Posterior vena cava (tissue), 2 donors: ENCODE measurements around the gene RPS19BP1. TPM values are rescaled to one million over a fixed set of nuclear protein-coding genes. Genes with fewer than 3 reads are reported as not detected.

Experiments
- DNase-seq: peaks from one replicate; pipeline ENCODE4 v3.0.0-alpha.2; 2020; ENCODE audit warnings: low spot score
- intact Hi-C, 2 donors: fragments of 100-400 bp; cut with DNase I; formaldehyde crosslinking; loops; one replicate each; pipeline versions ENCODE4 v1.14.1 to v1.14.2; 2022 to 2023
- total RNA-seq, 2 donors: library from RNA; stranded (reverse); fragmentation: NEBNext Ultra II Directional; extraction: Animal tissue kit (Norgen Biotek cat#: 25700); gene quantifications; one replicate each; pipeline ENCODE4 v1.2.1, GENCODE V29; 2021
- donor health status: DM: yes; HTN: yes; CAD: no.
- donor health status: DM: yes; HTN: yes; CAD: no.

The RPS19BP1 gene
- total RNA-seq, 2 donors from 2014 or later: 49.9 to 54.4 TPM

DNA sequence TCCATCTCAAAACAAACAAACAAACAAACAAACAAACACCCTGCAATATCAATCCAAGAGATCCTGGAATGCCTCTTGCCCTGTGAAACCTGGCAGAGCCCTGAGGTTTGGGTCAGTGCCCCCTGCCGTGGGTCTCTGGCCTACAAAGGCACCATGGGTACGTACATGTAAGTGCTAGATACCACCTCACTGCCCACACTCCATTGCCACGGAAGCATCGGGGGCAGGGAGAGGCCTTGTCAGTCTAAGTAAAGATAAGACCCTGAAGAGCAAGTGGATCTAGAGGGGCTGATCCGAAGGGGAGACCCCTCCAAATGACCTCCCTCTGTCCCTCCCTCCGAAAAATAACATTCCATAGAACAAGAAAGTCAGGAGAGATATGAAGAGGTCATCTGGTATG lies 32.4 kb downstream of the RPS19BP1 start:
- intact Hi-C loops: no loop called here
- no peak for DNase-seq

DNA sequence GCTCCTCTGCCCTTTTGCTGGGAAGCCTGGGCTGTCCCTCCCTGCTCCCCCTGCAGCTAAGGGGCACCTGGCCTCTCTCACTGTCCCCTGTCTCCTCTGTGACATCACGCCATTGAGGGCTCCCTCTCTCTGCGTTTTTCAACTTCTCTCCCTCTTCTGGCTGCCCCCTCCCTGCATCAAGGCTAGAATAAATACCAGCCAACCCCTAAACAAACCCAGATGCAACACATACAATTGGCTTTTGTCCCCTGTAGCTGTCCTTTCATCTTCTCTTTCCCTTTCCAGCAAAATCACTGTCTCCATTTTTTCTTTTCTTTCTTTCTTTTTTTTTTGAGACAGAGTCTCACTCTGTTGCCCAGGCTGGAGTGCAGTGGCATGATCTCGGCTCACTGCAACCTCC lies 33.7 kb downstream of the RPS19BP1 start:
- no peak for DNase-seq
- intact Hi-C loops: no loop called here

DNA sequence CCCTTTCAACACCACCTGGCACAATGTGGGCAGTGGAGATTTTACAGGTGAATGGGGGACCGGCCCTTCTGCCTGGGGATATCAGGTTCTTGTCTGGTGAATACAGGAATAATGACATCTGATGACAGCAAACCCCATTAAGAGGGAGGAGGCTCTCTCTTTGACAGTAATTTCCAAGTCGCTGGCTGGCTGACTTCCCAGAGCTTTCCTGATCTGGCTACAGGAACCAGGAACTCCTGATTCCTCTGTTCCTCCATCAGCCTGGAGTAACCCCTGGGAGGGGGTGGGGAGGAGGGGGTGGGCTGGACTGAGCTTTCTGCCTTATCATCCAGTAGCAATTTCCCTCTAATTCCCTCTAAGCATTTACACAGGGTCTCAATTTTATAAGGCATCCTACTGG lies 34.2 kb downstream of the RPS19BP1 start:
- intact Hi-C loops: no loop called here
- DNase-seq: no peak

DNA sequence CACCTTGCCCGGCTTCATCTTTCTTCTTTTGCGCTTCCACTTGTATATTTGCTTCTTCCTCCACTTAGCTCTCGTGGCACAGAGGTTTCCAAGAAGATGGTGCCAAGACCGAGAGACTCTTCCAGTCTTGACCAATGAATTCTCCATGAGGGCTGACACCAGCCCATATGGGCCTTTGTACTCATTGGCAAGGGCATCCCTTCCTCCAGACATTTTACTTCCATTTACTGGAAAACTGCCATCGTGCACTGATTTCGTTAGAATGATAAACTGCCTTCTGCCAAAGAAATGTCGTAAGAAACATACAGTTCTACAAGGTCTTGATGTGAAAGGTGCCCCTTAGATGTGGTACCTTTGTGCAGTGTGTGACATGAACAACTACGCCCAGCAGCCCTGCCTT lies 35.1 kb downstream of the RPS19BP1 start:
- intact Hi-C loops: no loop called here
- no peak for DNase-seq

DNA sequence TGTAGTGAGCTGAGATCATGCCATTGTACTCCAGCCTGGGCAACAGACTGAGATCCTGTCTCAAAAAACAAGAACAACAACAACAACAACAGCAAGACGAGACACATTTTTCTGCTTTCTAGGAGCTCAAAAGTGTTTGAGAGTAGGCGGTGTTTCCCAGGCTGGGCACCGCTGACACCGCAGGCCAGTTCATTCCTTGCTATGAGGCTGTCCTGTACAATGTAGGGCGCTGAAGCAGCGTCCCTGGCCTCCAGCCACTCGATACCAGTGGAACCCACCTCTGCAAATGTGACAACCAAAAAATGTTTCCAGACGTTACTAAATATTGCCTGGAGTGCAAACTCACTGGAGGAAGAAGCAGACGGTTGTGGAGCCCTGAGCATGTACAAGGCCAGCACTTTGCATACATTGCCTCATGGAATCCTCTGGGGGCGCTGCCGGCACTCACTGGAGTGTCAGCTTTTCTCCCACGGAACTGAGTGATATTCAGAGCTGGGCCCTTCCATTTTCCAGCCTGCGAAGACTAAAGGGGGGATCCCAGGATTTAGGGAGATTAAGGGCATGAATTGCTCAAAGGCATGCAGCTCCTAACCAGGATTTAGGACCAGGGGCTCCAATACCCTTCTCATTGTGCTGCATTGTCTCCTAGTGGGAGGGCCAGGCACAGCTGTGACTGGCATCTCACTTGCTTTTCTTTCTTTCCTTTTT lies 36.3 kb downstream of the RPS19BP1 start:
- peak; percentile 91 for DNase-seq
- intact Hi-C loops: no loop called here

DNA sequence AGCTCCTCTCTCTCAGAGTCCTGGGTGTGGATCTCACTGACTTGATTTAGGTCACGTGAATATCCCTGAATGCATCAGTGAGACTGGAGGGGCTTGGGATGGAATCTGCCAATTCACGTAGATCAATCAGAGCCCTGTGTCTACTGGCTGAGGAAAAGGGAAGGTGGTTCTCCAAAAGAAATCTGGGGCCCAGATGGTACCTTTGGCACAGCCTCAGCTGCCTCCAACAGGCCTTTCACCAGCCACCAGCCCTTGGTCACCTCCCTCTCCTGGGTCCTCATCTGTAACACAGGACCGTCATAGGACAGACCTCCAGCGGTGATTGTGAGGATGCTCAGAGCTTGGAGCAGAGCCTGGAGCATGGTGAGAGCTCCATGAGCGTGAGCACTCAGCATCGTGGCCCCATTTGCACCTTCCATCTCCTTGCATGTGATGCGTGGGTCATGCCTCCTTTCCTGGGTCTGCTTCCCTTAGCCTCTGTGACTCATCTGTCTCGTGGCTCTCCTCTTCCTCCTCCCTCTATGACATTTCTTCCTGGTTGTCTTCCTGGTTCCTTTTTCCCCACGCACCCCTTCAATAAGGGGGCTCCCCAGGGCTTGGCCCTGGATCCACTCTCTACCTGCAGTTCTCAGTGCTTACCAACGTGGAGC lies 38.0 kb downstream of the RPS19BP1 start:
- DNase-seq: no peak
- intact Hi-C loops: loop anchor here in 1 of 2 donors (5.0 kb wide), 1 partner anchor 38 kb away; the partner anchor contains the start of gene RPS19BP1

DNA sequence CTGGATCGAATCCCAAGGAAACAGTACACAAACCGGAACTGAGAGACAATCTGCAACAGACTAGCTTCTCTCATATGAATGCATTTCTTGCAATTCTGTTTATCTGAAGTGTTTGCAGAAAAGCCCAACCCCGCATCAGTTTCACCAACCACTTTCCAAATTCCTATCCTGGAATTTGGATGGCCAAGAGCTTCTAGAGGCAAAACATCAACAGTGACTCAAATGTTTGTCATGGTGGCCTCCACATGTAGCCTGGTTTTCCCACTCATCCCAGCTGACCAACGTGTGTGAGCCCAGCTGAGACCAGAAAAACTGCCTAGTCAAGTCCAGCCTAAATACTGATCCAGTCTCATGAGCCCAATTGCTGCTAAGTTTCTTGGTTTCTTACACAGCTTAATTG lies 38.8 kb downstream of the RPS19BP1 start:
- intact Hi-C loops: loop anchor here in 1 of 2 donors (5.0 kb wide), 1 partner anchor 39 kb away; the partner anchor contains the start of gene RPS19BP1
- no peak for DNase-seq

DNA sequence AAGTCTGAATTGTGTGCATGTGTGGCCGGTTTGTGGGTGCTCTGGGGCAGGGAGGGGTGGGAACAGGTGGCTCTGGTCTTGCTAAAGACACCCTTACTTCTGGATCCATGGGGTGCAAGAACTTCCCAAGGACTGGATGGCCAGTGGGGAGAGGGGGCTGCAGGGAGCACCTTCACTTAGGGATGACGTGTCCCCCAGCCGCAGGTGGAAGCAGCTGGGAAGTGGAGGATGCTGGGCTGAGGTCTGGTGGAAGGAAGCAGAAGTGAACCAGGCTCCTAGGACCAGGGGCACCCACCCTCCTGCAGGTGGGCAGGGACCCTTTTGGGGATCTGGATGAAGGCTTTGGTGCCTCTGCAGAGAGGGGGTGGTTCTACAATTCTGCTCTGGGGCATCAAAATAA lies 40.4 kb downstream of the RPS19BP1 start:
- DNase-seq: no peak
- intact Hi-C loops: loop anchor here in 1 of 2 donors (5.0 kb wide), 1 partner anchor 40 kb away; the partner anchor contains the start of gene RPS19BP1

DNA sequence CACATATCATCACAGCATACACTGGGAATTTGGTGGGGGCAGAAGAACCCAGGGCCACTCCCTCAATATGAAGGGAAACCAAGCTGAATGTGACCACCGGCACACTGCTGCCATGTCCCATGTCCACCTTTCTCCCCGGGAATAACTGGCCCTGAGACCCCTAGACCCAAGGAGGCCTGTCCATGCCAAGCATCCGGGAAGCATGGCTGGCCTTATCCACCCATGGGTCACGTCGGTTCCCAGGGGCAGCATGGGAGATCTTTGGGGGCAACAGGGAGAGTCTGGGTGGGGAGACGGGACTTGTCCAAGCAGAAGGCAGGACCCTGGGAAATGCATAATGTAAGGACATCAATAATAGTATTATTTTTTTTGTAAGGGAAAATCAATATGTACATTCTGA lies 40.9 kb downstream of the RPS19BP1 start:
- no peak for DNase-seq
- intact Hi-C loops: loop anchor here in 1 of 2 donors (5.0 kb wide), 1 partner anchor 41 kb away; the partner anchor contains the start of gene RPS19BP1

DNA sequence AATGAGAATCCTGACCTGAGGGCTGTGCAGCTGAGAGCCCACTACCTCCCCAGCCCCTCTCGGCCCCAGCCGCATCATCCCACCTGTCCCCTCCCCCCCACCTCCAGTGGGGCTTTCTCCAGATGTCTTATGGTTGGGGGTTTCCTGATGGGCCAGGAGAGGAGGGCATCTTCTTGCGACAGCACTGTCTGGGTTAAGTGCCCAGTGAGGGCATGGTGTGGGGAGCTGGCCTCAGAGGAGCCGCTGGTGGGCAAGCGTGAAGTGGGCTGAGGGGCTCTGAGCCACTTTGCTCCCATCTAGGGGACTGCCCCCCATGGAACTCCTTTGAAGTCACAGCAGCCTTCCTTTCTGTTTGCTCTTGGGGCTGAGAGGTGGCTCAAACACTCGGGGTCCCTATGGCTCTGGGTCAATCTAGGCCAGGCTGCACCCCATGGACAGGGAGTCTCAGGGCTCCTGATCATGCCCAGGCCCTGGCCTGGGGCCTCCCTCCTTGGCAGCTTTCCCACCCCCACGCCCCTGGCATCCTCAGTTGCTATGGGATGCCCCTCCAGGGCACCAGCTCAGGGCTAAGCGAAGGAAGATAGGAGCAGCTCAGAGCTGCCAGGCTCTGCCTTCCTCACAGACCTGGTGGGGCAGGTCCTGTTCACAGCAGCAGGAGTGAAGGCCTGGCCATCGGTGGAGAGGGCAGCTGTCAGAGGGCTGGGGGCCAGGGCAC lies 41.4 kb downstream of the RPS19BP1 start:
- intact Hi-C loops: loop anchor here in 1 of 2 donors (5.0 kb wide), 1 partner anchor 41 kb away; the partner anchor contains the start of gene RPS19BP1
- DNase-seq: no peak

DNA sequence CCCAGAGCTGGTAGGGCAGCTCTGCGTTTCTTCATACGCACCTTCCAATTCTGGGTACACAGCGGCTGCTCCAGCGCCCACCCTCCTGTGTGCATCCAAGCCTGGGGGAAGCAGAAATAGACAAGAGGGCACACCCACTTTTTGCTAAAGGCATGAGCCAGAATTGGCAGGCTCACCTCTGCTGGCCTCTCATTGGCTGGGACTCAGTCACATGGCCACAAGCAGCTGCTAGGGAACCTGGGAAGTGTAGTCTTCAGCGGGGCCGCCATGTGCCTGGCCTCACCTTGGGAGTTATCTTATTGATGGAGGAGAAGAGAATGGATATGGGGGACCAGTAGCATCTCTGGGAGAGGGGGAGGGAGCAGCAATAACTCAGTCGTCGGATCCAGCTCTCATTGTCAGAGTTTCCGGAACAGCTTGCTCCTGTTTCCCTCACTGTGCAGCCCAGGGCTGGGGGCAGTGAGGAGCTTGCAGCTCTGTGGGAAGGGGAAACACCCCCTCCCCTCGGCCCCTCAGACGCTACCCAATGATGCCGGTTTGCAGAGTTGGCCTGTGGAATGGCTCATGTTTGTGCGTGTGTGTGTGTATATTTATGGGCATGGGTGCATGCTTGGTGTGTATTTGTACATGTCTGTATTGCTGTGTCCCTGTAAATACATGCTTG lies 42.3 kb downstream of the RPS19BP1 start:
- intact Hi-C loops: loop anchor here in 1 of 2 donors (5.0 kb wide), 1 partner anchor 42 kb away; the partner anchor contains the start of gene RPS19BP1
- DNase-seq: peak; percentile 94

DNA sequence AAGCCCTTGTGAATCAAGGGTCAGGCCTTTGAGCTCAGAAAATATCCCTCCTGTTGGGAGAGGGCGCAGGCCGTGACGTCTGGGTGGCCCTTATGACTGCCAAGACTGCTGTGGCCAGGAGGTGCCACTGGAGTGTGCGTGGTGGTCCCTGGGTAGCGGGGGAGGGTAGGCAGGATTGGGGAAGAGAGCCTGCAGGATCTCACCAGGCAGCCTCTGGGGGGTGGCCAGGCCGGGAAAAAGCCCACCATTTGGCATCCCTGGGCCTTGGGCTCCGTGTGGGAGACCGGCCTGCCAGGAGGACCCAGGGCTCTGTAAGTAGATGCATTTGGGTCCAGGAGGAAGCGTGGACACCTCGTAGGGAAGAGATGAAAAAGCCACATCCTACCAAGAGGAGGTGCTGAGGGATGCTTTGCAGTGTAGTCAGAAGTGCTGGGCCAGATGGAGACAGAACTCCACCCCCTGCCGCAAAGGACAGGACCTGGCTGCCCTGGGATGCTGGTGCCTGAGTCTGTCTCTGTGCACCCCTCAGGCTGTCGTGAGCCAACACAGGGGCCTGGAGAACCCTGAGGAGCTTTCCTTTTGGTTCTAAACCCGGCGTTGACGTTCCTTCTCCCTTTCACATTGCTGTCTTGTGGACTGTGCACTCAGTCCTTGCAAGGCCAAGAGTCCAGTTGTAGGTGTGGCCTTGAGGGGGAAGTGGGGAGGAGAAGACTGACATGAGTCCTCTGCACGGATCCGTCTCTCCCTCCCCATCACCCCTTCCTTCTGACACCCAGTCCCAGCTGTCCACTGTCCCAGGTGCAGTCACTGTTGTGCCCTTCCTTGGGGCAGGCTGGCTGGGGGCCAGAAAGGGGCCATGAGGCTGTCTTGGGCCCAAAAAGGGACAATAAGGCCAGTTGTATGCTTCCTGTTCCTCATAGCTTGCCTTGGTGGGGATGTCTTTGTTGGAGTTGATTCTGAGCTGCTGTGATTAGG lies 43.2 kb downstream of the RPS19BP1 start:
- no peak for DNase-seq
- intact Hi-C loops: loop anchor here in 1 of 2 donors (5.0 kb wide), 1 partner anchor 43 kb away; the partner anchor contains the start of gene RPS19BP1

DNA sequence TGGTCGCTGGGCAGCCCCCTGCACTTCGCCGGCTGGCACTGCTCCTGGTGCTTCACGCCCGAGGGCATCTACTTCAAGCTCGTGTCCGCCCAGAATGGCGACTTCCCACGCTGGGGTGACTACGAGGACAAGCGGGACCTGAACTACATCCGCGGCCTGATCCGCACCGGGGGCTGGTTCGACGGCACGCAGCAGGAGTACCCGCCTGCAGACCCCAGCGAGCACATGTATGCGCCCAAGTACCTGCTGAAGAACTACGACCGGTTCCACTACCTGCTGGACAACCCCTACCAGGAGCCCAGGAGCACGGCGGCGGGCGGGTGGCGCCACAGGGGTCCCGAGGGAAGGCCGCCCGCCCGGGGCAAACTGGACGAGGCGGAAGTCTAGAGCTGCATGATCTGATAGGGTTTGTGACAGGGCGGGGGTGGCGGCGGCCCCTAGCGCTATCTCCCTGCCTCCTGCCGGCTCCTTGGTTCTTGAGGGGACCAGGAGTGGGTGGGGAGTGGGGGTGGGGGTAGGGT lies 43.9 kb downstream of the RPS19BP1 start:
- intact Hi-C loops: no loop called here
- no peak for DNase-seq

DNA sequence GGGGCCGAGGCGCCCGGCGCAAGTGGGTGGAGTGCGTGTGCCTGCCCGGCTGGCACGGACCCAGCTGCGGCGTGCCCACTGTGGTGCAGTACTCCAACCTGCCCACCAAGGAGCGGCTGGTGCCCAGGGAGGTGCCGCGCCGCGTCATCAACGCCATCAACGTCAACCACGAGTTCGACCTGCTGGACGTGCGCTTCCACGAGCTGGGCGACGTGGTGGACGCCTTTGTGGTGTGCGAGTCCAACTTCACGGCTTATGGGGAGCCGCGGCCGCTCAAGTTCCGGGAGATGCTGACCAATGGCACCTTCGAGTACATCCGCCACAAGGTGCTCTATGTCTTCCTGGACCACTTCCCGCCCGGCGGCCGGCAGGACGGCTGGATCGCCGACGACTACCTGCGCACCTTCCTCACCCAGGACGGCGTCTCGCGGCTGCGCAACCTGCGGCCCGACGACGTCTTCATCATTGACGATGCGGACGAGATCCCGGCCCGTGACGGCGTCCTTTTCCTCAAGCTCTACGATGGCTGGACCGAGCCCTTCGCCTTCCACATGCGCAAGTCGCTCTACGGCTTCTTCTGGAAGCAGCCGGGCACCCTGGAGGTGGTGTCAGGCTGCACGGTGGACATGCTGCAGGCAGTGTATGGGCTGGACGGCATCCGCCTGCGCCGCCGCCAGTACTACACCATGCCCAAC lies 44.6 kb downstream of the RPS19BP1 start:
- DNase-seq: no peak
- intact Hi-C loops: no loop called here

DNA sequence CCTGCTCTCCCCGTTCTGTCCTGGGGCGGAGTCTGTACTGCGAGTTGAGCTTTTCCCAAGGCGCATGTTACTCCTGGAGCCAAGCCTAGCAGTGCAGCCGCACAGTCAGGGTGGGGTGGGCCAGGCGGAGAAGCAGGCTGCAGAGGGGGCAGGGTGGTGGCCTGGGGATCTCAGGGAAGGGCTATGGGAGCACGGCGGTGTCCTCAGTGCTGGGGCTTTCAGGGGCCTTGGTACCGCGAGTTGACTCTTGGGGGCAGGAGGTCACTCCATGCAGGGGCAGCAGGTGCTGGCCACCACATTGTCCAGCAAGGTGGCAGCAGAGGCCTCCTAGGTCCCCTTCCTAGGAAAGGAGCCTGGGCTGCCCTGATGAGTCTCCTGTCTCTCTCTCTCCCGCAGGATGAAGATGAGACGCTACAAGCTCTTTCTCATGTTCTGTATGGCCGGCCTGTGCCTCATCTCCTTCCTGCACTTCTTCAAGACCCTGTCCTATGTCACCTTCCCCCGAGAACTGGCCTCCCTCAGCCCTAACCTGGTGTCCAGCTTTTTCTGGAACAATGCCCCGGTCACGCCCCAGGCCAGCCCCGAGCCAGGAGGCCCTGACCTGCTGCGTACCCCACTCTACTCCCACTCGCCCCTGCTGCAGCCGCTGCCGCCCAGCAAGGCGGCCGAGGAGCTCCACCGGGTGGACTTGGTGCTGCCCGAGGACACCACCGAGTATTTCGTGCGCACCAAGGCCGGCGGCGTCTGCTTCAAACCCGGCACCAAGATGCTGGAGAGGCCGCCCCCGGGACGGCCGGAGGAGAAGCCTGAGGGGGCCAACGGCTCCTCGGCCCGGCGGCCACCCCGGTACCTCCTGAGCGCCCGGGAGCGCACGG lies 45.4 kb downstream of the RPS19BP1 start:
- no peak for DNase-seq

DNA sequence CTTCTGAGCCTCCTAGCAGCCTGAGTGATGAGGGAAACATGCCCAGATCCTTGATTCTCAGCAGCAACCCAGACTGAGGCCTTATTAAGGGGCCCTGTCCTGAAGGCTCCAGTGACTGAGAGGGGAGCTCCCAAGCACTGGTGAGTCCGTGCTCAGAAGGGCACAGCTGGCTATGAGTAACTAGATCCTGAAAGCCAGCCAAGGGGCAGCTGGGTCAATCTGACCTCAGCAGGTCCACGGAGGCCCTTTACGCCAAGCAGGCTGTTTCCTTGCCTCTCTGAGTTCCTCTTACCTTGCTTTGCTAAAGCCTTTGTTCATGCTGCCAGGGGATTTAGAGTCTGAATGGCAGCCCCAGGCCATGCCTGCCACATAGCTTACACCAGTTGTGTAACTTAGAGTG lies 49.8 kb downstream of the RPS19BP1 start:
- intact Hi-C loops: no loop called here

More for the DNA sequence above, 45.4 kb downstream of the RPS19BP1 start:
- intact Hi-C loops: no loop called here

More for the DNA sequence above, 49.8 kb downstream of the RPS19BP1 start:
- no peak for DNase-seq
